Loucy (cell line): ENCODE data around the gene SETX.

ENCODE experiments used
- CTCF ChIP-seq: fragments of 200-600 bp; sonication (generic); conservative IDR thresholded peaks from 2 replicates; pipeline ENCODE4 v1.5.1; 2014; ENCODE audit warnings: mild to moderate bottlenecking, antibody characterized with exemption, low read length
- EZH2phosphoT487 ChIP-seq: fragments of 200-600 bp; IDR thresholded peaks from 2 replicates; pipeline ENCODE4 v1.6.1; 2018; ENCODE audit warnings: antibody characterized with exemption, mild to moderate bottlenecking, moderate library complexity, borderline replicate concordance

GRCh38 chr9:132260846-132261245, 93.9 kb downstream of the SETX start:
- TF ChIP-seq CTCF (no peak), EZH2phosphoT487 (no peak)
